IPS-15b (cell line): Measurements from ENCODE around the gene NR5A1.

ENCODE experiments used
- H3K27me3 ChIP-seq: one replicate; pipeline ENCODE4 v1.6.1; 2013; ENCODE audit warnings: low read length; ENCODE audit not compliant: control insufficient read depth, insufficient read depth
- H3K36me3 ChIP-seq: one replicate; pipeline ENCODE4 v1.6.1; 2013; ENCODE audit warnings: low read length; ENCODE audit not compliant: control insufficient read depth, insufficient read depth
- H3K4me1 ChIP-seq: one replicate; pipeline ENCODE4 v1.6.1; 2013; ENCODE audit warnings: mild to moderate bottlenecking, low read length; ENCODE audit not compliant: control insufficient read depth, insufficient read depth
- H3K4me3 ChIP-seq: one replicate; pipeline ENCODE4 v1.5.1; 2013; ENCODE audit warnings: low read depth, low read length
- H3K9ac ChIP-seq: one replicate; pipeline ENCODE4 v1.6.1; 2013; ENCODE audit warnings: low read depth, mild to moderate bottlenecking, low read length
- H3K9me3 ChIP-seq: one replicate; pipeline ENCODE4 v1.6.1; 2013; ENCODE audit warnings: mild to moderate bottlenecking, low read length; ENCODE audit not compliant: control insufficient read depth, insufficient read depth

The NR5A1 gene

GRCh38 chr9:124485936-124486335 is 21.3 kb downstream of the NR5A1 start:
- Histone ChIP-seq H3K4me1 (peaks cover 7% of the 10 kb centered on the region), H3K9ac (no peak overlapping the region), H3K27me3 (peaks cover 18% of the 10 kb centered on the region), H3K9me3 (no peaks in the 10 kb centered on the region), H3K4me3 (no peak overlapping the region), H3K36me3 (no peaks in the 10 kb centered on the region)

DNA sequence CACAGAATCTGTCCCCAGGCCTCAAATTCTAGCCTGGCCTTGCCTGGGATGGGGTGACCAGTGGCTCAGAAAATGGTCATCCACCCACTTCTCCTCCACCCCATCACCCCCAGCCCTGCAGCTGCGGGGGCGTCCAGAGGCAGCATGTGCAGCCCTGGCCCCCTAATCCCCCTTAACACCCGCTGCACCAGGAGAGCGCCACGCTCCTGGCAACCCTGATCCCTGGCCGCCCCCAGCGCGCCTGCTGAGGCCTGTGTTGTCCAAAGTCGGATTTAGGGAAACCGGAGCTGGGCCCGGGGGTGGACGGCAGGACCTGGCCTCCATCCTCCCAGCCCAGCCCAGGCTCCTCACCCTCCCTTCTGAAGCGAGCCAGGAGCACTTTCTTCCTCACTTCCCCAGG is 22.0 kb downstream of the NR5A1 start:
- Histone ChIP-seq H3K36me3 (no peaks in the 10 kb centered on the region), H3K4me1 (peaks cover 7% of the 10 kb centered on the region), H3K4me3 (no peak overlapping the region), H3K9me3 (no peaks in the 10 kb centered on the region), H3K9ac (no peak overlapping the region), H3K27me3 (peaks cover 23% of the 10 kb centered on the region)

- Histone ChIP-seq H3K4me1 (peaks cover 8% of the 10 kb centered on the region), H3K4me3 (no peak overlapping the region), H3K27me3 (peaks cover 40% of the 10 kb centered on the region), H3K9ac (no peak overlapping the region), H3K36me3 (no peaks in the 10 kb centered on the region), H3K9me3 (no peaks in the 10 kb centered on the region)
These were observed 23.7 kb downstream of the NR5A1 start for GRCh38 chr9:124483481-124483880.

DNA sequence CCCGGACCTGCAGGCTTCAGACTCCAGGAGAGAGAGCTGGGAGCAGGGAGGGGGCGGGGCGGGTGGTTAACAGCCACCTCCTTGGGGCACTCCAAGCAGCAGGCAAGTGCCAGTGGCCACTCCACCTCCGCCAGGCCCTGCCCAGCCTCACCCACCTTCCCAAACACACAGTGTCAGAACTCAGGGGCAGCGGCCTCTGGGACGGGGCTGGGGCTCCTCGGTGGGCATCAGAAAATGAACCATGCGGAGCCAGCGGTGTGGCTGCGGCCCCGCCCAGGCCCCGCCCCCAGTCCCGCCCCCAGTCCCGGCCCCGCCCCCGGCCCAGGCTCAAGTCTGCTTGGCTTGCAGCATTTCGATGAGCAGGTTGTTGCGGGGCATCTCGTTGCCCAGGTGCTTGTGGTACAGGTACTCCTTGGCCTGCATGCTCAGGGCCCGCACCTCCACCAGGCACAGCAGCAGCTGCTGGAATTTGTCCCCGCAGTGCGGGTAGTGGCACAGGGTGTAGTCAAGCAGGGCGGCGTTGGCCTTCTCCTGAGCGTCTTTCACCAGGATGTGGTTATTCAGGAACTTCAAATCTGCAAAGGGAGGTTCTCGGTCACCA is 24.7 kb downstream of the NR5A1 start:
- Histone ChIP-seq H3K36me3 (no peaks in the 10 kb centered on the region), H3K4me3 (peak overlapping the region; percentile 43), H3K9me3 (no peaks in the 10 kb centered on the region), H3K9ac (no peak overlapping the region), H3K27me3 (peaks cover 46% of the 10 kb centered on the region), H3K4me1 (peaks cover 11% of the 10 kb centered on the region)

DNA sequence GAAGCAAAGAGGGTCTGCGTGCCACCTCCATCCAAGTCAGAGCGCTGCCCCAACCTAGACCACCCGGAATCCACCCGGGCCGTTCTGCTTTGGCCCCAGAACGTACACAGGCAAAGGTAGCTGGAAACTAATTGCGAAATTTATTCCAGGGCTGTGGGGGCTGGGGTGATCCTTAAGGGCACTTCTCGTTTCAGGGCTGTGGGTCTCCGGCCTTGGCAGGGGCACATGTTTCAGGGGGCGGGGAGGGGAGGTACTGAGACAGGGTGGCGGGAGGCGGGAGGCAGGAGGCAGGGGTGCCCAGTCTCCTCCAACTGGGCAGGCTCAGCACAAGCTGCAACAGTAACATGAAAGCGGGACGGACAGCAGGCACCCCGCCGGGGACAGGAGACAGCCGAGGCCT is 26.1 kb downstream of the NR5A1 start:
- H3K4me3 ChIP-seq: no peak overlapping the region
- H3K9me3 ChIP-seq: no peaks in the 10 kb centered on the region
- H3K36me3 ChIP-seq: no peaks in the 10 kb centered on the region
- no peak overlapping the region for H3K9ac ChIP-seq
- H3K27me3 ChIP-seq: peaks cover 47% of the 10 kb centered on the region
- H3K4me1 ChIP-seq: peaks cover 12% of the 10 kb centered on the region

DNA sequence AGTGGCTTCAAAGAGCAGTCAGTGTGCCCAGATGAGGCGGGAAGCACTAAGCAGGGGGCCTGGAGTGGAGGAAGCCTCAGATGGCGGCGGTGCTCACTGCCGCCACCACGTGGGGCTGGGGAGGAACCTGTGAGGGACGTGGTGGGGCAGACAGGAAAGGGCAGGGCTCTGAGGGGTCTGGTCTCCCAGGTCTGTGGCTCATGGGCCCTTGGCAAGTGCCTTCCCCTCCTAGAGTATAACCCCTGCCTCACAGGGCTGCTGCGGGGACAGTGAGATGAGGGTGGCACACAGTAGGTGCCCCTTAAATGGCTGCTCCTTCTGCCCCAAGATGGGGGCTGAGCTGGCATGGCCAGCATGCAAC is 26.6 kb downstream of the NR5A1 start:
- peak overlapping the region; percentile 8 for H3K4me3 ChIP-seq
- peaks cover 11% of the 10 kb centered on the region for H3K4me1 ChIP-seq
- H3K9me3 ChIP-seq: no peaks in the 10 kb centered on the region
- no peak overlapping the region for H3K9ac ChIP-seq
- no peaks in the 10 kb centered on the region for H3K36me3 ChIP-seq
- H3K27me3 ChIP-seq: peaks cover 52% of the 10 kb centered on the region

DNA sequence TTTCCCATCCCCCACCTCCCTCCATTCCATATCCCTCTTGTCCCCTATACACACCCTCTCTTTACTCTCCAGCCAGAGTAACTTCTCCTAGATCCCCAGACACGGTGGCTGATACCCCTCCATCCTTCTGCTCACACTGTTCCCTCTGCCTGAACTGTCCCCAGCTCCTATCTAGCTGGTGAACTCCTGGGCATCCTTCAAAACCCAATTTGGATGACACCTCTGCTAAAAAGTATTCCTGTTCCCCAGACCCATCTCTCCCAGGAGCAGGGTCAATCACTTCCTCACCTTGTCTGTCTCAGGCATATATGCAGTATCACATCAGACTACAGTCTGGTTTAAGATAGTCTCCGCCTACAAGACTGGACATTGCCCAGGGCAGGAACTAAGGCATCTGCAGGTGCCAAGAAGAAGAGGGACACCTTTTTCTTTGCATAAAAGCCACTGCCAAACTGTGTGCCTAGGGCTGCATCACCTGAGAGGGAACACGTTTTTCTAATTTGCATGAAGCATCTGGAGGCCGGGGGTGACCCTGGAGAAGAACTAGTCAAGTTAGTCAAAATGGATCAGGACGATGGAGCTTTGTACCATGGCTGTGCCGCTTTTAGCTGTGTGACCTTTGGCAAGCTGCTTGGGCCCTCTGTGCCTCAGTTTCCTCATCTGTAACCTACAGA is 27.1 kb downstream of the NR5A1 start:
- Histone ChIP-seq H3K4me1 (peaks cover 11% of the 10 kb centered on the region), H3K9me3 (no peaks in the 10 kb centered on the region), H3K4me3 (peak overlapping the region; percentile 8), H3K27me3 (peaks cover 52% of the 10 kb centered on the region), H3K9ac (no peak overlapping the region), H3K36me3 (no peaks in the 10 kb centered on the region)

DNA sequence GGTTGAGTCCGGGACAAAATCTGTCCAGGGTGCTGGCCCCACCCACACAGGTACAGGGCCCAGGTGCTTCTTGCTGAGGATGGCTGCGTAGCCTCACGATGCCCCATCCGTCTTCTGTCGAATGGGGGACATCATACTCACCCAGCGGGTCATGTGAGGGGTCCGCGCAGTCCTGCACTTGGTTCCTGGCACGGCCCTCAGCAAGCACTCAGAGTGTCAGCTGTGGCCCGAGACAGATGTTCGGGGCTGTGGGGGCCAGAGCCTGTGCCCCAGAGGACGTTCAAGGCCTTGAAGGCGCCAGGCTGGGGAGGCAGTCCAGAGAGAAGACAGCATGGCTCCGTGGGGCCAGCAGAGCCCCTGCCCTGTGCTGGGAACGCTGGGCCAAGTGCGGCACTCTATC is 27.8 kb downstream of the NR5A1 start:
- Histone ChIP-seq H3K4me3 (no peak overlapping the region), H3K36me3 (no peaks in the 10 kb centered on the region), H3K27me3 (peaks cover 54% of the 10 kb centered on the region), H3K4me1 (peaks cover 11% of the 10 kb centered on the region), H3K9ac (no peak overlapping the region), H3K9me3 (no peaks in the 10 kb centered on the region)

GRCh38 chr9:124478354-124478753 is 28.8 kb downstream of the NR5A1 start:
- H3K4me1 ChIP-seq: peaks cover 11% of the 10 kb centered on the region
- peak overlapping the region; percentile 41 for H3K4me3 ChIP-seq
- H3K9ac ChIP-seq: peak overlapping the region; percentile 24
- no peaks in the 10 kb centered on the region for H3K36me3 ChIP-seq
- H3K9me3 ChIP-seq: no peaks in the 10 kb centered on the region
- peaks cover 54% of the 10 kb centered on the region for H3K27me3 ChIP-seq

DNA sequence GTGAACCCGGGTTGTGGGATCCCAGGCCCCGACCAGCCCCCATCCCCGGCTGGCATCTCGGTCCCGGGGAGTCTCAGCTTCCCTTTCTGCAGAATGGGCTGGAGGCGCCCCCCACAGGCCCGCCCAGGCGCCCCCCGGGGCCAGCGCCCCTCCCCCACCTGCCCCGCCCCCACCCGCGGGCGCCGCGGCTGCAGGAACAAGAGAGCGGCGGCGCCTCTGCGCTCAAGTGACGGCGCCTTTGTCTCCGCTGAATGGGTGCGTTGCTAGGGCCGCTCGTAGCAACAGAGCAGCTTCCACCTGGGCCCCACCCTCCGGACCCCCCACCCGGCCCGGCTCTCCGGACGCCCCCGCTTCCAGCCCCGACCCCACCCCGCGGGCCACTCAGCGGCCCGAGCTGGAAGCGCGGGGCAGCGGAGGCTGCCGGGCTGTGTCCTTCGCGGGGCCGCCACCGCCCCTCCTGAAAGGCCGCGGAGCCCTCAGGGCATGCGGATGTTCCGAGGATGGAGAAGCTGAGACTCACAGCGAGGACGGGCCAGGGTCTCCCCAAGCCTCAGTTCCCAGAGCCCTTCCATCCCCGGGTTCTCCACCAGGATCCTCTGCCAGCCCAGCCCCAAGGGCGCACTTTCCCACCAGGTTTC is 29.4 kb downstream of the NR5A1 start:
- peak overlapping the region; percentile 46 for H3K4me3 ChIP-seq

GRCh38 chr9:124477211-124477647 is 30.0 kb downstream of the NR5A1 start:
- peaks cover 50% of the 10 kb centered on the region for H3K27me3 ChIP-seq
- peaks cover 11% of the 10 kb centered on the region for H3K4me1 ChIP-seq
- H3K36me3 ChIP-seq: no peaks in the 10 kb centered on the region
- H3K9me3 ChIP-seq: no peaks in the 10 kb centered on the region
- H3K9ac ChIP-seq: no peak overlapping the region
- H3K4me3 ChIP-seq: peak overlapping the region; percentile 46

More for the DNA sequence above, 29.4 kb downstream of the NR5A1 start:
- H3K36me3 ChIP-seq: no peaks in the 10 kb centered on the region
- peak overlapping the region; percentile 24 for H3K9ac ChIP-seq
- peaks cover 51% of the 10 kb centered on the region for H3K27me3 ChIP-seq
- peaks cover 11% of the 10 kb centered on the region for H3K4me1 ChIP-seq
- no peaks in the 10 kb centered on the region for H3K9me3 ChIP-seq
